Right cardiac atrium (tissue), 5 donors: ENCODE data around the gene MYL7. TPM values are rescaled to one million over a fixed set of nuclear protein-coding genes. Genes with fewer than 3 reads are reported as not detected.

Experiments
- ATAC-seq, 2 donors: fragments of 200-7000 bp; cut with Tn5 transposase; one replicate each; pipeline versions ENCODE4 v1.8.0 to v1.9.1; 2020; ENCODE audit warnings: moderate library complexity in 2 of 2, mild to moderate bottlenecking in 1 of 2
- DNase-seq, 3 donors: peaks; one replicate each; pipeline ENCODE4 v3.0.0-alpha.2; 2020
- H3K27ac ChIP-seq: one replicate; pipeline ENCODE4 v1.5.1; 2013; ENCODE audit warnings: mild to moderate bottlenecking, low read length, control low read depth, moderate library complexity
- H3K27me3 ChIP-seq: one replicate; pipeline ENCODE4 v1.6.1; 2013; ENCODE audit not compliant: control insufficient read depth, insufficient read depth
- H3K4me1 ChIP-seq: one replicate; pipeline ENCODE4 v1.6.1; 2013; ENCODE audit warnings: low read length; ENCODE audit not compliant: control insufficient read depth, insufficient read depth
- H3K4me3 ChIP-seq: one replicate; pipeline ENCODE4 v1.5.1; 2013; ENCODE audit warnings: low read length, control low read depth
- H3K9me3 ChIP-seq: one replicate; pipeline ENCODE4 v1.6.1; 2013; ENCODE audit warnings: low read length; ENCODE audit not compliant: control insufficient read depth
- WGBS: extraction: QIAGEN DNeasy Blood & Tissue Kit; methylation state at CpG from one replicate; pipeline ENCODE4 v1.1.7; 2013; 5-methylcytosine and 5-hydroxymethylcytosine counted together
- intact Hi-C, 4 donors: fragments of 100-400 bp; cut with DNase I; formaldehyde crosslinking; loops; one replicate each; pipeline versions ENCODE4 v1.11.0 to v1.14.0; 2022 to 2023
- polyA plus RNA-seq: library from polyadenylated mRNA; stranded (reverse); fragments of 200-250 nt; gene quantifications from one replicate; pipeline ENCODE4 v1.2.3, GENCODE V29; 2013
- total RNA-seq, 4 donors: library from RNA; stranded (reverse); fragmentation: NEBNext Ultra II Directional; extraction: Animal tissue kit (Norgen Biotek cat#: 25700); gene quantifications; one replicate each; pipeline ENCODE4 v1.2.1, GENCODE V29; 2021
- donor health status: healthy with polysubstance abuse.
- donor health status: DM: no; HTN: yes; CAD: no.
- donor health status: DM: no; HTN: no; CAD: no.
- donor health status: DM: no; HTN: yes; CAD: no; lungs with severe emphysema.
- donor health status: DM: yes; HTN: yes; CAD: no.

MYL7 gene
- total and polyA plus RNA-seq, 5 donors: 13,263 to 28,570 (median 14,937) TPM

DNA sequence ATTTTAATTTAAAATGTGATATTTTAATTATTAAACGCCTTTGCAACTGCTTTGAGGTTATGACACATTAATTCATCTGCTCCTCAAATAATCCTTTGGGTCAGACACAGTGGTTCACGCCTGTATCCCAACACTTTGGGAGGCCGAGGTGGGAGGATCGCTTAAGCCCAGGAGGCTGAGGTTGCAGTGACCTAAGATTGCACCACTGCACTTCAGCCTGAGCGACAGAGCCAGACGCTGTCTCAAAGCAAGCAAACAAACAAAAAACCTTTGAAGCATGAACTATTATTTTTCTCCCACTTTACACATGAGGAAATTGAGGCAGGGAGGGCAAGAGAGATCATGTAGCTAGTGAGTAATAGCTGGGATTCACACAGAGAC, 16.3 kb downstream of the MYL7 start:
- peaks cover 11% of the 10 kb centered on the region for H3K4me1 ChIP-seq
- H3K4me3 ChIP-seq: no peak overlapping the region
- no peaks in the 10 kb centered on the region for H3K9me3 ChIP-seq
- WGBS: 96% methylated on average over 6 of the region's 6 CpGs
- intact Hi-C loops: loop anchor here in 3 of 4 donors (5.0 kb wide), 1 partner anchor 43 kb away; the partner anchor contains the start of gene POLM (in 3 of the 3)
- ATAC-seq (no peak), DNase-seq (no peak)
- no peak overlapping the region for H3K27ac ChIP-seq
- H3K27me3 ChIP-seq: no peaks in the 10 kb centered on the region

GRCh38 chr7:44123190-44124003, 17.7 kb downstream of the MYL7 start, which contains the start of gene POLD2:
Gene POLD2 (minus strand): TSS chr7:44123548. CDS start chr7:44122053, 1,495 bp downstream.
- Histone ChIP-seq H3K4me3 (peak within 1 kb of the TSS; percentile 45), H3K27me3 (no peaks in the 10 kb centered on the region), H3K4me1 (peaks cover 7% of the 10 kb centered on the region), H3K27ac (peak within 1 kb of the TSS; percentile 85), H3K9me3 (no peaks in the 10 kb centered on the region)
- peak; percentile 99 to 100 (median 99) for DNase-seq
- WGBS: under 1% methylated on average over 86 of the region's 86 CpGs
- intact Hi-C loops: loop anchor here in 3 of 4 donors (5.0 kb wide), 1 partner anchor 41 kb away; the partner anchor contains the start of gene POLM (in 3 of the 3)
- peak; percentile 99 for ATAC-seq

DNA sequence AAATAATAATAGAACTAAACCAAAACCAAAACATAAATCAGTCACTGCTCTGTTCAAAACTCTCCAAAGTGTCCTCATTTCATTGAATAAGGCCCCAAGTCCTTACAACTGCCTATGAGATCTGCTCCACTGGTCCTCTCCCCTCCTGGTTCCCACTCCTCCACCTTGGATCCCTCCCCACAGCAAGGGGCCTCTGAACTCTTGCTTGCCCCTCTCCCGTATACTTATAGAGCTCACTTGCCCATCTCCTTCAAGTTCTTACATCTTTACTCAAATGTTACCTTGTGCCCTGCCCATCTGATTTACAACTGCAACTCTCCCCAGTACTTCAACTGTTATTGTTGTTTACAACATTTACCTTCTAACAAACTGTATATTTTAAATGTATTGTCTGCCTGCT, 18.6 kb downstream of the MYL7 start:
- peak overlapping the region; percentile 74 for H3K27ac ChIP-seq
- peaks cover 7% of the 10 kb centered on the region for H3K4me1 ChIP-seq
- peak overlapping the region; percentile 41 for H3K4me3 ChIP-seq
- no peaks in the 10 kb centered on the region for H3K9me3 ChIP-seq
- WGBS: 40% methylated on average over 1 of the region's 1 CpG
- DNase-seq (no peak), ATAC-seq (no peak)
- intact Hi-C loops: loop anchor here in 3 of 4 donors (5.0 kb wide), 1 partner anchor 40 kb away; the partner anchor contains the start of gene POLM (in 3 of the 3)
- no peaks in the 10 kb centered on the region for H3K27me3 ChIP-seq

GRCh38 chr7:44121761-44122420, 19.2 kb downstream of the MYL7 start:
- ATAC-seq: no peak
- intact Hi-C loops: loop anchor here in 3 of 4 donors (5.0 kb wide), 1 partner anchor 40 kb away; the partner anchor contains the start of gene POLM (in 3 of the 3)
- Histone ChIP-seq H3K27me3 (no peaks in the 10 kb centered on the region), H3K27ac (peak overlapping the region; percentile 43), H3K4me1 (peaks cover 7% of the 10 kb centered on the region), H3K4me3 (no peak overlapping the region), H3K9me3 (no peaks in the 10 kb centered on the region)
- 82% methylated on average over 12 of the region's 12 CpGs for WGBS
- DNase-seq: peak in 2 of 3 donors; percentile 7 to 42

- DNase-seq (no peak), ATAC-seq (no peak)
- intact Hi-C loops: loop anchor here in 3 of 4 donors (5.0 kb wide), 1 partner anchor 38 kb away; the partner anchor contains the start of gene POLM (in 3 of the 3)
Measured at GRCh38 chr7:44120395-44120794, 20.7 kb downstream of the MYL7 start.

GRCh38 chr7:44119829-44120380, 21.2 kb downstream of the MYL7 start:
- H3K27me3 ChIP-seq: no peaks in the 10 kb centered on the region
- H3K4me1 ChIP-seq: peaks cover 7% of the 10 kb centered on the region
- H3K27ac ChIP-seq: peak overlapping the region; percentile 62
- intact Hi-C loops: loop anchor here in 3 of 4 donors (5.0 kb wide), 1 partner anchor 38 kb away; the partner anchor contains the start of gene POLM (in 3 of the 3)
- ATAC-seq (no peak), DNase-seq (peak in 1 of 3 donors; percentile 10)
- no peaks in the 10 kb centered on the region for H3K9me3 ChIP-seq
- H3K4me3 ChIP-seq: no peak overlapping the region
- 59% methylated on average over 8 of the region's 8 CpGs for WGBS

More at GRCh38 chr7:44120395-44120794, 20.7 kb downstream of the MYL7 start:
- Histone ChIP-seq H3K27ac (peak overlapping the region; percentile 47), H3K4me1 (peaks cover 7% of the 10 kb centered on the region), H3K27me3 (no peaks in the 10 kb centered on the region), H3K9me3 (no peaks in the 10 kb centered on the region), H3K4me3 (no peak overlapping the region)
- WGBS: 62% methylated on average over 6 of the region's 6 CpGs

- no peak overlapping the region for H3K27ac ChIP-seq
- H3K4me3 ChIP-seq: no peak overlapping the region
- 86% methylated on average over 13 of the region's 13 CpGs for whole genome bisulfite sequencing
- peaks cover 7% of the 10 kb centered on the region for H3K4me1 ChIP-seq
- no peaks in the 10 kb centered on the region for H3K9me3 ChIP-seq
- intact Hi-C loops: no loop called here
- H3K27me3 ChIP-seq: no peaks in the 10 kb centered on the region
- DNase-seq (peak in 1 of 3 donors; percentile 13), ATAC-seq (no peak)
Measured at GRCh38 chr7:44117801-44118429, 23.2 kb downstream of the MYL7 start.

- intact Hi-C loops: no loop called here
- Histone ChIP-seq H3K27me3 (no peaks in the 10 kb centered on the region), H3K4me1 (peaks cover 4% of the 10 kb centered on the region), H3K9me3 (no peaks in the 10 kb centered on the region), H3K4me3 (no peak overlapping the region), H3K27ac (no peak overlapping the region)
- ATAC-seq (no peak), DNase-seq (peak in 1 of 3 donors; percentile 17)
- WGBS: 85% methylated on average over 25 of the region's 25 CpGs
Measured at GRCh38 chr7:44116789-44117666, 24.1 kb downstream of the MYL7 start.

DNA sequence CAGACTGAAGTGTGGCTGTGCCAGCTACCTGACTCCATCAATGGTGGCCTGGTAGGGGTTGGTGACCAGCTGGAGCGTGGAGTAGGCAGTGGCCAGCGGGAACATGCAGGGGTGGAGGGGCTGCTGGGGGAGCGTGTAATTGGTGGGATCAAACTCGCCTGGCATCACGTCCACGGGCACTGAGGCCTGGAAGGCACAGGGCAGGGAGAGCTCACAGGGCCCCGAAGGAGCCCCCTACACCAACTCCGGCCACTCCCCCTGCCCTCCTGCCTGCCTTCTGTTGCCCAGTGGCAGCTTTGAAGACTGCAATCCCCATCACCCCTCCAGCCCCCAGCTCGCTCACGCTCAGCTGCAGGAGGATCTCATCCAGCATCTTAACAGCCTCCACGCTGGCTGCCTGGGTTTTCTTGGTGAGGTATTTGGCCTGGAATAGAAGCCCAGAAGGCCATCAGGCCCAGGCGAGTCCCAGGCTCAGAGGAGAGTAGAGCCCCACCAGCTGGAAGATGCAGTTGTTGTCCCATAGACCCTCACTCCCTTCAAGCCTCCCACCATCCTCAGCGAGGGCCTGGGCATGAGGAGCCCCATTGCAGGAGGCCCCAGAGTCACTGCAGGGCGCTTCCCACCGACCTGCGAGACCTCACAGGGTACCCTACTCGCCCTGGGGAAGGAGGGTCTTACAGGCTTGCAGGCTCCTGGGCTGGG, 24.9 kb downstream of the MYL7 start:
- Histone ChIP-seq H3K9me3 (no peaks in the 10 kb centered on the region), H3K27me3 (no peaks in the 10 kb centered on the region), H3K4me3 (no peak overlapping the region), H3K27ac (no peak overlapping the region), H3K4me1 (no peaks in the 10 kb centered on the region)
- ATAC-seq (no peak), DNase-seq (peak in 1 of 3 donors; percentile 9)
- WGBS: 87% methylated on average over 17 of the region's 17 CpGs
- intact Hi-C loops: no loop called here
